A549 treated with Mapracorat at 1 μM for 4 hours (cell line): ENCODE measurements around the gene TPST1. TPM values are rescaled to one million over a fixed set of nuclear protein-coding genes. Genes with fewer than 3 reads are reported as not detected.

ENCODE experiments used
- total RNA-seq: library from RNA; stranded (reverse); fragments of 200-300 nt; extraction: Qiagen RNA extraction; gene quantifications from 5 replicates; pipeline ENCODE4 v1.2.3, GENCODE V29; 2022

Gene TPST1
- total RNA-seq = 5.7 to 8.8 TPM (median 7.9 TPM) in 5 replicates

GRCh38 chr7:66204822-66205740 is at the start of gene TPST1:
Gene TPST1 (plus strand): TSS chr7:66205334. CDS start chr7:66240426, 35,092 bp downstream.

Other genes starting within 250 kb of the TPST1 start
- gene GUSB, start 223.1 kb upstream of the TPST1 start, total RNA-seq = 30.0 to 35.9 TPM (median 31.3 TPM) in 5 replicates
- 18.9 to 27.1 TPM (median 24.0 TPM) in 5 replicates for gene ASL, start 129.5 kb upstream of the TPST1 start, total RNA-seq
- gene CRCP, start 90.5 kb upstream of the TPST1 start, total RNA-seq = 24.3 to 37.3 TPM (median 27.5 TPM) in 5 replicates